ENCODE results near the gene ATP8A1.

Gene ATP8A1

GRCh38 chr4:42570221-42570620 lies 86.7 kb downstream of the ATP8A1 start:
- Histone ChIP-seq H4K20me1 (ENCODE audit: insufficient read depth, low read length) (no peaks in the 10 kb centered on the region), H3K79me2 (ENCODE audit: low read length) (no peaks in the 10 kb centered on the region), H3K27ac (ENCODE audit: low read length) (no peak overlapping the region), H3K27me3 (ENCODE audit: low read depth, low read length) (no peaks in the 10 kb centered on the region), H2AFZ (ENCODE audit: low read depth, low read length) (no peak overlapping the region), H3K9ac (ENCODE audit: low read length) (no peak overlapping the region), H3K4me1 (ENCODE audit: low read length) (no peaks in the 10 kb centered on the region), H3K4me2 (ENCODE audit: low read length) (no peak overlapping the region), H3K36me3 (replicated peaks; ENCODE audit: low read depth, low read length) (no peaks in the 10 kb centered on the region), H3K9me3 (ENCODE audit: insufficient read depth, low read length) (no peaks in the 10 kb centered on the region), H3K4me3 (ENCODE audit: low read length) (no peak overlapping the region)
- TF ChIP-seq CTCF (IDR thresholded peaks at IDR 0.05; ENCODE audit: low read depth, low read length): no peak
- TF ChIP-seq EZH2phosphoT487 (IDR thresholded peaks at IDR 0.05; ENCODE audit: low read depth): no peak

GRCh38 chr4:42568610-42569207 lies 88.2 kb downstream of the ATP8A1 start:
- TF ChIP-seq EZH2phosphoT487 (IDR thresholded peaks at IDR 0.05; ENCODE audit: low read depth): no peak
- TF ChIP-seq CTCF (IDR thresholded peaks at IDR 0.05; ENCODE audit: low read depth, low read length): peak; percentile 79
- Histone ChIP-seq H3K79me2 (ENCODE audit: low read length) (no peaks in the 10 kb centered on the region), H3K27me3 (ENCODE audit: low read depth, low read length) (no peaks in the 10 kb centered on the region), H3K9me3 (ENCODE audit: insufficient read depth, low read length) (no peaks in the 10 kb centered on the region), H2AFZ (ENCODE audit: low read depth, low read length) (no peak overlapping the region), H4K20me1 (ENCODE audit: insufficient read depth, low read length) (no peaks in the 10 kb centered on the region), H3K4me2 (ENCODE audit: low read length) (no peak overlapping the region), H3K4me1 (ENCODE audit: low read length) (no peaks in the 10 kb centered on the region), H3K27ac (ENCODE audit: low read length) (no peak overlapping the region), H3K36me3 (replicated peaks; ENCODE audit: low read depth, low read length) (no peaks in the 10 kb centered on the region), H3K4me3 (ENCODE audit: low read length) (no peak overlapping the region), H3K9ac (ENCODE audit: low read length) (no peak overlapping the region)

GRCh38 chr4:42566835-42567234 lies 90.1 kb downstream of the ATP8A1 start:
- Histone ChIP-seq H3K36me3 (replicated peaks; ENCODE audit: low read depth, low read length) (no peaks in the 10 kb centered on the region), H3K4me1 (ENCODE audit: low read length) (no peaks in the 10 kb centered on the region), H4K20me1 (ENCODE audit: insufficient read depth, low read length) (no peaks in the 10 kb centered on the region), H3K9me3 (ENCODE audit: insufficient read depth, low read length) (no peaks in the 10 kb centered on the region), H3K4me2 (ENCODE audit: low read length) (no peak overlapping the region), H3K27ac (ENCODE audit: low read length) (no peak overlapping the region), H3K4me3 (ENCODE audit: low read length) (no peak overlapping the region), H2AFZ (ENCODE audit: low read depth, low read length) (no peak overlapping the region), H3K27me3 (ENCODE audit: low read depth, low read length) (no peaks in the 10 kb centered on the region), H3K9ac (ENCODE audit: low read length) (no peak overlapping the region), H3K79me2 (ENCODE audit: low read length) (no peaks in the 10 kb centered on the region)
- TF ChIP-seq CTCF (IDR thresholded peaks at IDR 0.05; ENCODE audit: low read depth, low read length): no peak
- TF ChIP-seq EZH2phosphoT487 (IDR thresholded peaks at IDR 0.05; ENCODE audit: low read depth): no peak

- Histone ChIP-seq H3K9ac (ENCODE audit: low read length) (no peak overlapping the region), H3K36me3 (replicated peaks; ENCODE audit: low read depth, low read length) (no peaks in the 10 kb centered on the region), H3K9me3 (ENCODE audit: insufficient read depth, low read length) (no peaks in the 10 kb centered on the region), H3K4me2 (ENCODE audit: low read length) (no peak overlapping the region), H3K79me2 (ENCODE audit: low read length) (no peaks in the 10 kb centered on the region), H3K4me3 (ENCODE audit: low read length) (no peak overlapping the region), H4K20me1 (ENCODE audit: insufficient read depth, low read length) (no peaks in the 10 kb centered on the region), H3K27me3 (ENCODE audit: low read depth, low read length) (no peaks in the 10 kb centered on the region), H3K4me1 (ENCODE audit: low read length) (no peaks in the 10 kb centered on the region), H3K27ac (ENCODE audit: low read length) (no peak overlapping the region), H2AFZ (ENCODE audit: low read depth, low read length) (no peak overlapping the region)
- no peak for TF ChIP-seq EZH2phosphoT487 (IDR thresholded peaks at IDR 0.05; ENCODE audit: low read depth)
- no peak for TF ChIP-seq CTCF (IDR thresholded peaks at IDR 0.05; ENCODE audit: low read depth, low read length)
Observed at GRCh38 chr4:42562016-42562415, 94.9 kb downstream of the ATP8A1 start.

Measured in OCI-LY3 (cell line).